Body of pancreas (tissue), 4 donors: ENCODE results near the gene ATP7B.

ENCODE experiments used
- CTCF ChIP-seq, 7 experiments: fragments of 450-650 bp in 4 of 7; fragments of 200-600 bp in 3 of 7; sonication (generic) in 3 of 7; IDR thresholded peaks; one replicate each; pipeline ENCODE4 v1.5.1; 2016 to 2019; ENCODE audit warnings: antibody characterized with exemption in 7 of 7
- POLR2A ChIP-seq, 3 donors: fragments of 450-650 bp; IDR thresholded peaks; one replicate each; pipeline ENCODE4 v1.6.1; 2016; ENCODE audit warnings: antibody characterized with exemption in 3 of 3, mild to moderate bottlenecking in 2 of 3

- TF ChIP-seq CTCF (IDR thresholded peaks at IDR 0.05) = no peak
- TF ChIP-seq POLR2A (IDR thresholded peaks at IDR 0.05) = no peak
Measured at GRCh38 chr13:52022356-52022755, 11.1 kb upstream of the ATP7B start.
